Astrocyte (in vitro differentiated cells and primary cell): ENCODE measurements around the gene PAOX.

Experiments
- EZH2 ChIP-seq: IDR thresholded peaks from 2 replicates; pipeline ENCODE4 v1.6.1; 2012; ENCODE audit warnings: mild to moderate bottlenecking, low read length, inconsistent platforms; ENCODE audit not compliant: insufficient read depth
- TF ChIP-seq, protein P1 (sequence below): IDR thresholded peaks from 2 replicates; pipeline ENCODE4 v1.5.1; 2011; ENCODE audit warnings: low read depth, mild to moderate bottlenecking, inconsistent platforms, low read length, moderate library complexity; ENCODE audit not compliant: insufficient read depth

DNA sequence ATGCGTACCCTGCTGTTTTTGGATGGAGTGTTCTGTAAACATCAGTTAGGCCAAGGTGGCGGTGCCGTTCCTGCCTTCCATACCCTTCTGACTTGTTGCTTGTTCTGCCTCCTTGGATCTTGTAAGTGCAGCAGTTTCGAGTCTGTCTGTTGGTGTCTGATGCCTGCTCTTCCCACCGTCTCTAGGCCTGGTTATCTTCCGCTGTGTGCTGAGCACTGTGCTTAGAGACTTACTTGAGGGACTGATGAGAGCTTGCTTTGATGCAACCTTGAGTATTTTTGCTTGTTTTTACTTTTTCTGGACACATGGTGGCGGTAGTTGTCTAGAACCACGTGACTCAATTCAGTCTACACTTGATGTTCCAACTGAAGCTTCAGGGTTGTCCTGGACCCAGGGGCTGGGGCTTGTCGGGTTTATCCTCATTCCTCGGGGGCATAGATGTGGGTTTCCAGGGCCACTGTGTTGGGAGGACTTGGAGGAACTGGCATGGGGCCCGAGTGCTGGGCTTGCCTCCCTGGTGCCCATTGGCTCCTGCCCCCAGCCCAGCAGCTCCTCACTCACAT, 59.7 kb downstream of the PAOX start:
- TF ChIP-seq, protein P1, sequence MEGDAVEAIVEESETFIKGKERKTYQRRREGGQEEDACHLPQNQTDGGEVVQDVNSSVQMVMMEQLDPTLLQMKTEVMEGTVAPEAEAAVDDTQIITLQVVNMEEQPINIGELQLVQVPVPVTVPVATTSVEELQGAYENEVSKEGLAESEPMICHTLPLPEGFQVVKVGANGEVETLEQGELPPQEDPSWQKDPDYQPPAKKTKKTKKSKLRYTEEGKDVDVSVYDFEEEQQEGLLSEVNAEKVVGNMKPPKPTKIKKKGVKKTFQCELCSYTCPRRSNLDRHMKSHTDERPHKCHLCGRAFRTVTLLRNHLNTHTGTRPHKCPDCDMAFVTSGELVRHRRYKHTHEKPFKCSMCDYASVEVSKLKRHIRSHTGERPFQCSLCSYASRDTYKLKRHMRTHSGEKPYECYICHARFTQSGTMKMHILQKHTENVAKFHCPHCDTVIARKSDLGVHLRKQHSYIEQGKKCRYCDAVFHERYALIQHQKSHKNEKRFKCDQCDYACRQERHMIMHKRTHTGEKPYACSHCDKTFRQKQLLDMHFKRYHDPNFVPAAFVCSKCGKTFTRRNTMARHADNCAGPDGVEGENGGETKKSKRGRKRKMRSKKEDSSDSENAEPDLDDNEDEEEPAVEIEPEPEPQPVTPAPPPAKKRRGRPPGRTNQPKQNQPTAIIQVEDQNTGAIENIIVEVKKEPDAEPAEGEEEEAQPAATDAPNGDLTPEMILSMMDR = peak; percentile 21
- TF ChIP-seq EZH2 = no peak
